ENCODE results near the gene CAND2. TPM values are rescaled to one million over a fixed set of nuclear protein-coding genes. Genes with fewer than 3 reads are reported as not detected.

CAND2 gene
- total RNA-seq, 2 experiments from 2014 or later: 2.1 to 2.2 TPM

DNA sequence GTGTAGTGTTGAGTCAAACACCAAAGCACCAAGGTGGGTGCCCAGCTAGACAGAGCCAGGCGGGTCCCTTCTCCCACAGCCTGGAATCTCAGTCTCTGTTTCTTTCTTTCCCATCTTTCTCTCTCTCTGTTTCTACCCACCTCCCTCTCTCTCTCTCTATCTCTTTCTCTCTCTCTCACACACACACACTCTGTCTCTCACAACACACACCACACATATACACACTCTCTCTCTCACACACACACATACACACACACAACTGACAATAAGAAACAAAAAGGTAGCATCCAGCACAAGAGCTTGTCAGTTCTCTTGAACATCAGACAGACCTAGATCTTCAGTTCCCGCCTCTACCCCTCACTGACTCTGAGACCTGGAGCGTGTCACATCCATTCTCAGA is 39.8 kb upstream of the CAND2 start:
- ChIA-PET POLR2A (no interaction called here), CTCF (interaction anchor here (0.5 kb wide), 2 partner anchors 61 to 131 kb away, joined by 3 to 6 read pairs; no protein-coding TSS in a partner anchor)
- Mint-ChIP-seq H3K4me3 (no peak overlapping the region), H3K9me3 (ENCODE audit: low read depth) (no peaks in the 10 kb centered on the region), H3K36me3 (ENCODE audit: low read depth) (no peaks in the 10 kb centered on the region), H3K4me1 (peaks cover 9% of the 10 kb centered on the region), H3K27me3 (peaks cover 6% of the 10 kb centered on the region), H3K27ac (no peak overlapping the region)
- ATAC-seq (no peak), DNase-seq (no peak)
- intact Hi-C loops (cut with DNase I, micrococcal nuclease): no loop called here

DNA sequence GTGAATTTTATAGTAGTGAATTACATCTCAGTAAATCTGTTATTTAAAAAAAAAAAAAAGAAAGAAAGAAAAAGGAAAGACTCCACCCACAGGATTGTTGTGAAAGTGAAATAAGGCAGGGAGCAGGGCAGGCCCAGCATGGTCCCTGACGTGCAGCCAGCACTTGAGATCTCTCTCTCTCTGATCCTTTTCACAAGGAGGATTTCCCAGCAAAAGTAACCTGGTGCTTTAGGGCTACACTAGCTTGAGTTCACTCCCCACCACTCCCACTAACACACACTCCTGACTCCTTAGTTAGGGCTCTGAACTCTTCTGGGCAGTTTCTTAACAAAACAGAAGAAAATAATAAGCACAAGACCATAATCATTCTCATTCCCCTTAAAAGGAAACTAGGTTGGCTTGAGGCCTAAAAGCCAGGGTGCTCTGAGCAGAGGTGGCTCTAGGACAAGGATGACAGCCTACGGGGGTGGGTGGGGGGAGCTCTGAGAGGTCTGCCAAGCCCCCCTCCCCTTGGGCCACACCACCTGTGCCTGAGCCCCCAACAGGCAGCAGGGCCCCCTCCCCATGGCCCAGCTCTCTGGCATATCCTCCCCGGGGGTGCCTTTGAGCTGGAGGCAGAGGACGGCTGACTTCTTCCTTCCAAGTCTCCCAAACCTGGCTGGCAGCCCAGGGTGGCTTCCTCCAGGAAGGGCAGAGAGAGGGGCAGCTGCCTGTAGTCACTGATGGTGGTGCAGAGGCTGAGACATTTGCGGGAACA is 38.3 kb upstream of the CAND2 start:
- ChIA-PET POLR2A (interaction anchor here (0.9 kb wide), 1 partner anchor 98 kb away, joined by 8 read pairs; no protein-coding TSS in a partner anchor), CTCF (interaction anchor here (0.7 to 0.9 kb wide), 2 partner anchors 30 to 41 kb away, joined by 3 to 5 read pairs; no protein-coding TSS in a partner anchor)
- Mint-ChIP-seq H3K4me1 (peaks cover 10% of the 10 kb centered on the region), H3K9me3 (ENCODE audit: low read depth) (no peaks in the 10 kb centered on the region), H3K4me3 (no peak overlapping the region), H3K27ac (no peak overlapping the region), H3K27me3 (peaks cover 6% of the 10 kb centered on the region), H3K36me3 (ENCODE audit: low read depth) (no peaks in the 10 kb centered on the region)
- intact Hi-C loops (cut with DNase I, micrococcal nuclease): no loop called here
- peak; percentile 13 for DNase-seq
- no peak for ATAC-seq

DNA sequence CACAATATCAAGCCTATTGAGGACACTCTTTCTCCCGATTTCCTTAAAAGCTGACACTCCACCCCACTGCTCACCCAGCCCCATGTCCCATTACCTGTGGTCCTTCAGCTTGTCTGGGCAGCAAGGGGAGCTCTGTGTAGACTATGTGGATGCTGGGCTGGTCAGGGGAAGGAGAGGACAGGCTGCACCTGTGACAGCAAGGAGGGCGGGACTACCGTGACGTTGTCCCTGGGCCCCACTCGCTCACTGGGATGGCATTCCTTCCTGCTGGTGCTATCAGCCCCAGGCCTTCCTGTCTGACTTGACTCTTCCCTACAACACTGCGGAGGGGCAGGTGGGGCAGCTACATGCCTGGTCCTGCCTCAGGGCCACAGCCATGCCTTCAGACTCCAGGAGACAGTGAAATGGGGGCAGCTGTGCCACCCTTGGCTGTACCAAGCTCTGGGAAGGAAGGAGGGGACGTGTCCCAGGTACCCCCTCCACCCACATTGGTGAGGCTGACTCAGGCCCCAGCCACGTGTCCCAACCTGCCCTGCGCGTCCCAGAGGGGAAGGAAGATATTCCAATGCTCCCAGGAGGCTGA is 37.3 kb upstream of the CAND2 start, which contains the start of gene TMEM40:
Gene TMEM40, minus strand, starts transcription at position 163 of the 583 bp plus-strand sequence. CDS start 9,427 bp downstream, outside the sequence.
- ChIA-PET CTCF (interaction anchor here (0.7 to 0.9 kb wide), 2 partner anchors 29 to 42 kb away, joined by 3 to 5 read pairs; no protein-coding TSS in a partner anchor), POLR2A (interaction anchor here (0.9 kb wide), 1 partner anchor 99 kb away, joined by 8 read pairs; no protein-coding TSS in a partner anchor)
- Mint-ChIP-seq H3K9me3 (ENCODE audit: low read depth) (no peaks in the 10 kb centered on the region), H3K36me3 (ENCODE audit: low read depth) (no peaks in the 10 kb centered on the region), H3K4me3 (no peak within 1 kb of the TSS), H3K4me1 (peaks cover 11% of the 10 kb centered on the region), H3K27ac (no peak within 1 kb of the TSS), H3K27me3 (peaks cover 6% of the 10 kb centered on the region)
- no peak for DNase-seq
- no peak for ATAC-seq
- intact Hi-C loops (cut with DNase I, micrococcal nuclease): no loop called here

DNA sequence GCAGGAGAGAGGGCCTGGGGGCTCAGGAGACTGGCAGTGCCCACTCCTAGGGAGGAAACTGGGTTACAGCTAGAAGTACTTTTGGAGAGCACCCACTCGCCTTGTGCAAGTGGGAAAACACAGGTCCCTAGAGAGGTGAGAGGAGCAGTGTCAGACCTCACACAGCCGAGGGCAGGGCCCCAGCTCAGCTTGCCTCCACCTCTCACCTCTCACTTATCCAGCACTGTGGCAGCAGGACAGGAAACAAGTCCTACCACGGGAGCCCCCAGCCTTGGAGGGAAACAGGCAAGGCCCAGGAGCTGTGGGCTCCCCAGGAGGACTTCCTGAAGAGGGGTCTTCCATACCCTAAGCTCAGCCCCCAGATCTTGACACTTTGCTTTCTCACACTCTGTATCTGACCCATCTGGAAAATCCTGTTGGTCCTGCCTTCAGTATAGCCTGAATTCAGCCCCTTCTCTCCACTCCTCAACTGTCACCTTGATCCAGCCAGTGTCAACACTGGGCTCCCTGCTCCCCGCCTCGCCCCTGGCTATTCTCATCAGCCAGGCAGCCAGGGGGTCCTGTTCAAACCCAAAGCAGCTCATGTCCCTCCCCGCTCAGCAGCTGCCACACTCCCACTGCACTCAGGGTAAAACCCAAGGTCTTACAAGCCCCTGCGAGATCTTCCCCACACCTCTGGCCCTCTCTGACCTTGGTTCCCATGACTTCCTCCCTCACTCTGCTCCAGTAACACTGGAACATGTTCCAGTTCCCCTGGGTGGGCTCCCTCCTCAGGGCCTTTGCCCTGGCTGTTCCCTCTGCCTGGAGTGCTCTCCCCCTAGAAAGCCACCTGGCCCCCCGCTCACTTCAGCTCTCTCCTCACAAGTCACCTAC is 36.6 kb upstream of the CAND2 start:
- H3K27me3 Mint-ChIP-seq: peaks cover 6% of the 10 kb centered on the region
- POLR2A ChIA-PET: no interaction called here

DNA sequence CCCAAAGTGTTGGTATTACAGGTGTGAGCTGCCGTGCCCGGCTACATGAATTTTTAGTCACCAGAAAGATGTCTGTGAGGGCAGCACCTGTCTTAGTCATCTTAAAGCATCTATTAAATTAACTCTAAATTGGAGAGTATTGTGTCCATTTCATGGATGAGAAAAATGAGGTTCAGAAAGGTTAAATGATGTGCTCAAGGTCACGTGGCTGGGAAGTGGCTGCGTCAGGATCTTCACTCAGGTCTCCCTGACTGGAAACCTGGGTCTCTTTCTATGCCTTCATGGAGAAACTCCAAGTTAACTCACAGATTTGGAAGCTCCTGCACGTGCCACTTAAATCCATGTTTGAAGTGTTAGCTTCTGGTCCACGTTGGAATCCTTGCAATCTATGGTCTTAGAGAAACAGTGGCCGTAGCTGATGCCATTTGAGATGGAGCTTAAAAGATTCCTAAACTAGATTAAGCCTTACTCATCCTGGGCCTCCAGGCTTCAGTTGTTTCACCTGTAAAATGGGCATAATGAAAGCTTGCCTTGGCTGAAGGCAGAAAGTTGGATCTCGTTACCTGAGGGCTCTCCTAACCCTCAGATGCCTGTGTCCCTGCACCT is 32.2 kb upstream of the CAND2 start:
- ChIA-PET POLR2A (interaction anchor here (0.6 kb wide), 1 partner anchor 72 kb away, joined by 8 read pairs; no protein-coding TSS in a partner anchor), CTCF (no interaction called here)
- peaks cover 2% of the 10 kb centered on the region for H3K4me1 Mint-ChIP-seq
- no peaks in the 10 kb centered on the region for H3K36me3 Mint-ChIP-seq (ENCODE audit: low read depth)
- H3K9me3 Mint-ChIP-seq (ENCODE audit: low read depth): no peaks in the 10 kb centered on the region
- DNase-seq (no peak), ATAC-seq (no peak)
- no peak overlapping the region for H3K4me3 Mint-ChIP-seq
- no peak overlapping the region for H3K27ac Mint-ChIP-seq
- peaks cover 3% of the 10 kb centered on the region for H3K27me3 Mint-ChIP-seq
- intact Hi-C loops (cut with DNase I, micrococcal nuclease): no loop called here

More for the DNA sequence above, 36.6 kb upstream of the CAND2 start:
- Mint-ChIP-seq H3K4me1 (peaks cover 11% of the 10 kb centered on the region), H3K9me3 (ENCODE audit: low read depth) (no peaks in the 10 kb centered on the region), H3K4me3 (no peak overlapping the region), H3K27ac (no peak overlapping the region), H3K36me3 (ENCODE audit: low read depth) (no peaks in the 10 kb centered on the region)
- intact Hi-C loops (cut with DNase I, micrococcal nuclease): no loop called here
- ATAC-seq (no peak), DNase-seq (no peak)
- CTCF ChIA-PET: interaction anchor here (0.5 to 0.6 kb wide), 2 partner anchors 272 to 818 kb away, joined by 3 read pairs; no protein-coding TSS in a partner anchor

DNA sequence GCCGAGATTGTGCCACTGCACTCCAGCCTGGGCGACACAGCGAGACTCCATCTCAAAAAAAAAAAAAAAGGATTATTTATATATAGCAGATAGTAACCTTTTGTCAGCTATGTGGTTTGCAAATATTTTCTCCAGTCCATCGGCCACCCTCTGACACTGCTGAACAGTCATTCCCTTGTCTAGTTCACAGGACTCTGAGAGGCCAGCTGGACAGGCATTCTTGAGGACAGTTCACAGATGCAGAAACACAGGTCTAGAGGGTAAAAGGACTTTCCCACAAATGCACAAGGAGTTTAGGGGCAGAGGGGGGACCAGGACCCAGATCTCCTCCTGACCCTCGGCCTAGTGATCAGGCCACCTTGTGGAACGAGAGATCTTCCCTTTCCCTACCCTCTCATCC is 29.9 kb upstream of the CAND2 start:
- intact Hi-C loops (cut with DNase I, micrococcal nuclease): no loop called here
- H3K36me3 Mint-ChIP-seq (ENCODE audit: low read depth): no peaks in the 10 kb centered on the region
- ATAC-seq (no peak), DNase-seq (no peak)
- H3K9me3 Mint-ChIP-seq (ENCODE audit: low read depth): no peaks in the 10 kb centered on the region
- ChIA-PET CTCF (no interaction called here), POLR2A (no interaction called here)
- H3K4me3 Mint-ChIP-seq: no peak overlapping the region
- H3K27me3 Mint-ChIP-seq: no peaks in the 10 kb centered on the region
- peaks cover 2% of the 10 kb centered on the region for H3K4me1 Mint-ChIP-seq
- H3K27ac Mint-ChIP-seq: no peak overlapping the region

DNA sequence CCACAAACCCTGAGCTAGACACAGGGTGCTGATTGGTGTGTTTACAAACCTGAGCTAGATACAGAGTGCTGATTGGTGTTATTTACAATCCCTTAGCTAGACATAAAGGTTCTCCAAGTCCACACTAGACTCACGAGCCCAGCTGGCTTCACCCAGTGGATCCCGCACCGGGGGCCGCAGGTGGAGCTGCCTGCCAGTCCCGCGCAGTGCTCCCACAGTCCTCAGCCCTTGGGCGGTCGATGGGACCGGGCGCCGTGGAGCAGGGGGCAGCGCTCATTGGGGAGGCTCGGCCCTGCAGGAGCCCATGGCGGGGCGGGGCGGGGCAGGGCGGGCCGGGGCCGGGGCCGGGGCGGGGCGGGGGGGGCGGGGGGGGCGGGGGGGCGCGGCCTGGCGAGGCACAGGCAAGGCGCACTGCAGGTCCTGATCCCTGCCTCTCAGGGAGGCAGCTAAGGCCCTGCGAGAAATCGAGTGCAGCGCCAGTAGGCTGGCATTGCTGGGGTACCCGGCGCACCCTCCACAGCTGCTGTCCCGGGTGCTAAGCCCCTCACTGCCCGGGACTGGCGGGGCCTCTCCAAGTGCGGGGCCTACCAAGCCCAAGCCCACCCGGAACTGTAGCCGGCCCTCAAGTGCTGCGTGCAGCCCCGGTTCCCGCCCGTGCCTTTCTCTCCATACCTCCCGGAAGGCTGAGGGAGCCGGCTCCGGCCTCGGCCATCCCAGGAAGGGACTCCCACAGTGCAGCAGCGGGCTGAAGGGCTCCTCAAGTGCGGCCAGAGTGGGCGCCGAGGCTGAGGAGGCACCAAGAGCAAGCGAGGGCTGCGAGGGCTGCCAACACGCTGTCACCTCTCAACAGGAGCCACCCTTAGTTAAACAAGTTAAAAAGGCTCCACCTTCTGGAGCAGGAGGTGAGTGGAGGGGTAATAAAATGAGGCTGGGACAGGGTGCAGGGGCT is 27.6 kb upstream of the CAND2 start:
- no peaks in the 10 kb centered on the region for H3K36me3 Mint-ChIP-seq (ENCODE audit: low read depth)
- no peak overlapping the region for H3K4me3 Mint-ChIP-seq
- intact Hi-C loops (cut with DNase I, micrococcal nuclease): no loop called here
- ATAC-seq: no peak
- DNase-seq: no peak
- no peak overlapping the region for H3K27ac Mint-ChIP-seq
- H3K4me1 Mint-ChIP-seq: peaks cover 7% of the 10 kb centered on the region
- CTCF ChIA-PET: no interaction called here
- H3K27me3 Mint-ChIP-seq: no peaks in the 10 kb centered on the region
- POLR2A ChIA-PET: no interaction called here
- H3K9me3 Mint-ChIP-seq (ENCODE audit: low read depth): no peaks in the 10 kb centered on the region

DNA sequence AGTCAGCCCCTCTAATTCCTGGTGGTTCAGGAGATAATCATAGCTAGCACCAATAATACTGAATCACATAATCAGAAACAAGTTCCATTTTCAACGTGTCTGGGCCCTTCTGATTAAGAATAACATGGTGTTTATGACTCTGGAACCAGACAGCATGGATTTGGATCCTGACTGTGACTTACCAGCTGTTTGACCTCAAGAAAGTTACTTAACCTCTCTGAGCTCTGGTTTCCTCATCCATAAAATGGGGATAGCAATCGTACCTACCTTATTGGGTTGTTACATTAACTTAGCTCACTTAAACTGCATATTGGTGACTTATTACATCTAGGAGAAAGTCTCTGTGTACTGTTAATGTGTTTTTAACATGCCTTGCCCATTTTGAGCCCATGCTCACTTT is 26.7 kb upstream of the CAND2 start:
- Mint-ChIP-seq H3K36me3 (ENCODE audit: low read depth) (no peaks in the 10 kb centered on the region), H3K27ac (no peak overlapping the region), H3K9me3 (ENCODE audit: low read depth) (no peaks in the 10 kb centered on the region), H3K27me3 (no peaks in the 10 kb centered on the region), H3K4me1 (peaks cover 7% of the 10 kb centered on the region), H3K4me3 (no peak overlapping the region)
- DNase-seq: no peak
- ChIA-PET POLR2A (no interaction called here), CTCF (no interaction called here)
- no peak for ATAC-seq
- intact Hi-C loops (cut with DNase I, micrococcal nuclease): no loop called here

DNA sequence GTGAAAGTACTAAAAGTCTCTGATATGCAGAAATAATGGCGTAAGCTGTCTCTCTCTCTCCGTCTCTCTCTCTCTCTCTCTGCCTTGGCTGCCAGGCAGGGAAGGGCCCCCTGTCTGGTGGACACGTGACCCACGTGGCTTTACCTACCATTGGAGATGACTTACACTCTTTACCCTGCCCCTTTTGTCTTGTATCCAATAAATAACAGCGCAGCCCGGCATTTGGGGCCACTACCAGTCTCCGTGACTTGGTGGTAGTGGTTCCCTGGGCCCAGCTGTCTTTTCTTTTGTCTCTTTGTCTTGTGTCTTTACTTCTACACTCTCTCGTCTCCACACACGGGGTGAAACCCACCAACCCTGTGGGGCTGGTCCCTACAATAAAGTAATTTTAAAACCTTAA is 25.2 kb upstream of the CAND2 start:
- DNase-seq (no peak), ATAC-seq (no peak)
- Mint-ChIP-seq H3K27ac (no peak overlapping the region), H3K36me3 (ENCODE audit: low read depth) (no peaks in the 10 kb centered on the region), H3K4me3 (no peak overlapping the region), H3K4me1 (peaks cover 7% of the 10 kb centered on the region), H3K27me3 (no peaks in the 10 kb centered on the region), H3K9me3 (ENCODE audit: low read depth) (no peaks in the 10 kb centered on the region)
- intact Hi-C loops (cut with DNase I, micrococcal nuclease): no loop called here
- ChIA-PET POLR2A (no interaction called here), CTCF (no interaction called here)

DNA sequence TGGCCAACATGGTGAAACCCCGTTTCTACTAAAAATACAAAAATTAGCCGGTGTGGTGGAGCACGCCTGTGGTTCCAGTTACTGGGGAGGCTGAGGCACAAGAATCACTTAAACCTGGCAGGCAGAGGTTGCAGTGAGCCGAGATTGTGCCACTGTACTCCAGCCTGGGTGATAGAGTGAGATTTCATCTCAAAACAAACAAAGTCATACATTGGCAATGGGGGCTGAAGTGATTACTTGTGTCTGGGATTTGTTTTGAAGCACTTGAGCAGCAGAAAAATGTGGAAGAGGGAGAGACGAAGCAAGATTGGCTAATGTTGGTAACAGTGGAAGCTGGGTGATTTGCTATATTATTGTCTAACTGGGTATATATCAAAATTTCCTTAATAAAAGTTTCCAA is 24.0 kb upstream of the CAND2 start:
- Mint-ChIP-seq H3K4me3 (no peak overlapping the region), H3K9me3 (ENCODE audit: low read depth) (no peaks in the 10 kb centered on the region), H3K36me3 (ENCODE audit: low read depth) (no peaks in the 10 kb centered on the region), H3K27me3 (no peaks in the 10 kb centered on the region), H3K27ac (no peak overlapping the region), H3K4me1 (peaks cover 7% of the 10 kb centered on the region)
- ChIA-PET CTCF (interaction anchor here (0.7 kb wide), 1 partner anchor 15 kb away, joined by 3 read pairs; no protein-coding TSS in a partner anchor), POLR2A (no interaction called here)
- DNase-seq (no peak), ATAC-seq (no peak)
- intact Hi-C loops (cut with DNase I, micrococcal nuclease): no loop called here
